ENCODE results near the gene VSIG4.

DNA sequence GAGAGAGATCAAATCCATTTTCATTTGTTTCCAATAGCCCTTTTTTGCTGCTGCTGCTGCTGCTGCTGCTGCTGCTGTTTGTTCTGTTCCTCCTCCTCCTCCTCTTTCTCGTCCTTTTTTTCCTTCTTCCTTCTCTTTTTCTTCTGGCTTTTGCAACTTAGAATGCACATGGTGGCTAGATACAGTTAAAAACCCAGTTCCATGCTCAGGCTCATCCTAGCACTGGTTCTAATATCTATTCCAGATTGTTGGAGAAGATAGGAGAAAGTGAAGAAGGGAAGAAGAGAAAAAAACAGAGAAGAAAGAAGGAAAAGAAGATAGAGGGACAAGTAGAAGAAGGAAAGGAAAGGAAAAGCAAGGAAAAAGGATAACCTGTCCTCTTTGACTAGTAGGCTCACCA, 39.7 kb downstream of the VSIG4 start:
- TF ChIP-seq, protein P1, sequence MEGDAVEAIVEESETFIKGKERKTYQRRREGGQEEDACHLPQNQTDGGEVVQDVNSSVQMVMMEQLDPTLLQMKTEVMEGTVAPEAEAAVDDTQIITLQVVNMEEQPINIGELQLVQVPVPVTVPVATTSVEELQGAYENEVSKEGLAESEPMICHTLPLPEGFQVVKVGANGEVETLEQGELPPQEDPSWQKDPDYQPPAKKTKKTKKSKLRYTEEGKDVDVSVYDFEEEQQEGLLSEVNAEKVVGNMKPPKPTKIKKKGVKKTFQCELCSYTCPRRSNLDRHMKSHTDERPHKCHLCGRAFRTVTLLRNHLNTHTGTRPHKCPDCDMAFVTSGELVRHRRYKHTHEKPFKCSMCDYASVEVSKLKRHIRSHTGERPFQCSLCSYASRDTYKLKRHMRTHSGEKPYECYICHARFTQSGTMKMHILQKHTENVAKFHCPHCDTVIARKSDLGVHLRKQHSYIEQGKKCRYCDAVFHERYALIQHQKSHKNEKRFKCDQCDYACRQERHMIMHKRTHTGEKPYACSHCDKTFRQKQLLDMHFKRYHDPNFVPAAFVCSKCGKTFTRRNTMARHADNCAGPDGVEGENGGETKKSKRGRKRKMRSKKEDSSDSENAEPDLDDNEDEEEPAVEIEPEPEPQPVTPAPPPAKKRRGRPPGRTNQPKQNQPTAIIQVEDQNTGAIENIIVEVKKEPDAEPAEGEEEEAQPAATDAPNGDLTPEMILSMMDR (IDR thresholded peaks at IDR 0.05): no peak
- TF ChIP-seq POLR2A (IDR thresholded peaks at IDR 0.05): no peak

All from body of pancreas (tissue), 4 donors.